HepG2 (cell line): Measurements from ENCODE around the gene TRAPPC1. TPM values are rescaled to one million over a fixed set of nuclear protein-coding genes. Genes with fewer than 3 reads are reported as not detected.

Source experiments
- ATAC-seq: fragments of 200-7000 bp; cut with Tn5 transposase; 3 replicates; pipeline ENCODE4 v1.9.1; 2020; ENCODE audit warnings: mild to moderate bottlenecking, moderate library complexity
- BruUV-seq: library from RNA; stranded (reverse); fragments of 400-500 nt; replicated peaks from 2 replicates; lab custom pipeline; 2021; lab: Mats Ljungman, UMichigan
- CTCF ChIA-PET: fragments of 300-600 bp; formaldehyde crosslinking; extraction: SDS; loops from one replicate; lab custom pipeline; 2021; ENCODE audit warnings: low total read pairs, inconsistent platforms, low intra/inter-chr PET ratio; lab: Yijun Ruan, JAX
- POLR2A ChIA-PET: fragments of 350-600 bp; sonication (Branson Sonifier 250); formaldehyde crosslinking; loops from one replicate; lab custom pipeline; 2020; ENCODE audit warnings: antibody characterized with exemption, inconsistent platforms; lab: Yijun Ruan, JAX
- DNase-seq: peaks from one replicate; pipeline ENCODE4 v3.0.0-alpha.2; 2015; ENCODE audit warnings: low spot score
- FAIRE-seq: peaks from 3 replicates; lab custom pipeline; 2011; peaks lifted over from hg19 to GRCh38; lab: Jason Lieb, UNC
- H2AFZ ChIP-seq: one replicate; pipeline ENCODE4 v1.6.1; 2011; ENCODE audit warnings: low read length, inconsistent platforms
- H3K27ac ChIP-seq: fragments of 300-600 bp; 3 replicates; pipeline ENCODE4 v1.8.0; 2011; ENCODE audit warnings: mixed run types, mild to moderate bottlenecking, mixed read lengths, low read length, inconsistent platforms; ENCODE audit not compliant: insufficient read depth; ENCODE audit errors: extremely low read length
- H3K27me3 ChIP-seq, 2 experiments: fragments of 200-600 bp in 1 of 2; 2 replicates in 1 of 2; 3 replicates in 1 of 2; pipeline versions ENCODE4 v1.6.0 to v1.8.0; 2011; ENCODE audit warnings: low read length in 2 of 2, mild to moderate bottlenecking in 2 of 2, moderate library complexity in 2 of 2, inconsistent platforms in 1 of 2; ENCODE audit not compliant: insufficient read depth in 2 of 2, control insufficient read depth in 1 of 2
- H3K36me3 ChIP-seq, 2 experiments: fragments of 200-600 bp in 1 of 2; replicated peaks in 1 of 2; 2 replicates in 1 of 2; 3 replicates in 1 of 2; pipeline versions ENCODE4 v1.5.1 to v1.8.0; 2011; ENCODE audit warnings: low read length in 2 of 2, inconsistent platforms in 1 of 2; ENCODE audit not compliant: insufficient read depth in 2 of 2, control insufficient read depth in 1 of 2
- H3K4me1 ChIP-seq: 2 replicates; pipeline ENCODE4 v1.5.1; 2012; ENCODE audit warnings: low read length, inconsistent platforms; ENCODE audit not compliant: insufficient read depth
- H3K4me2 ChIP-seq: 2 replicates; pipeline ENCODE4 v1.6.0; 2011; ENCODE audit warnings: low read depth, low read length, inconsistent platforms
- H3K4me3 ChIP-seq, 3 experiments: fragments of 200-600 bp in 1 of 3; sonication (generic), shearing (Covaris generic) in 1 of 3; replicated peaks in 1 of 3; 2 replicates each; pipeline ENCODE4 v1.5.1; 2011 to 2016; ENCODE audit warnings: low read length in 3 of 3, inconsistent platforms in 2 of 3, low read depth in 2 of 3, mild to moderate bottlenecking in 2 of 3, control low read depth in 1 of 3, mixed read lengths in 1 of 3; ENCODE audit not compliant: insufficient read depth in 1 of 3
- H3K79me2 ChIP-seq: one replicate; pipeline ENCODE4 v1.6.1; 2011; ENCODE audit warnings: low read length, inconsistent platforms; ENCODE audit not compliant: insufficient read depth
- H3K9ac ChIP-seq: 2 replicates; pipeline ENCODE4 v1.6.0; 2011; ENCODE audit warnings: mild to moderate bottlenecking, low read depth, low read length, inconsistent platforms; ENCODE audit not compliant: insufficient read depth
- H3K9me3 ChIP-seq: 2 replicates; pipeline ENCODE4 v1.5.1; 2012; ENCODE audit warnings: mild to moderate bottlenecking, low read length
- H4K20me1 ChIP-seq: 2 replicates; pipeline ENCODE4 v1.6.0; 2011; ENCODE audit warnings: inconsistent platforms, mild to moderate bottlenecking, low read length, moderate library complexity; ENCODE audit not compliant: insufficient read depth
- ATAD3A ChIP-seq: sonication (generic); formaldehyde crosslinking; IDR thresholded peaks from 2 replicates; pipeline ENCODE4 v1.4.0; 2020; ENCODE audit warnings: missing genetic modification reagents
- FOXM1 ChIP-seq: sonication (generic); formaldehyde crosslinking; IDR thresholded peaks from 2 replicates; pipeline ENCODE4 v1.5.0; 2020; ENCODE audit warnings: missing genetic modification reagents
- HNF1A ChIP-seq, 2 experiments: sonication (generic) in 1 of 2; formaldehyde crosslinking in 1 of 2; IDR thresholded peaks; 2 replicates each; pipeline versions ENCODE4 v1.4.0 to v1.6.1; 2016 to 2020; ENCODE audit warnings: borderline replicate concordance in 1 of 2, low read depth in 1 of 2, mild to moderate bottlenecking in 1 of 2, missing genetic modification reagents in 1 of 2
- MAFF ChIP-seq: IDR thresholded peaks from 2 replicates; pipeline ENCODE4 v1.6.1; 2011; ENCODE audit warnings: low read depth, low read length, improper control_type of control experiment
- MAFK ChIP-seq, 2 experiments: IDR thresholded peaks in 1 of 2; conservative IDR thresholded peaks in 1 of 2; 2 replicates each; pipeline ENCODE4 v1.6.1; 2011; ENCODE audit warnings: improper control_type of control experiment in 2 of 2, low read length in 2 of 2
- MAX ChIP-seq: IDR thresholded peaks from 2 replicates; pipeline ENCODE4 v1.6.1; 2012; ENCODE audit warnings: inconsistent platforms
- MYNN ChIP-seq: sonication (generic); formaldehyde crosslinking; IDR thresholded peaks from 2 replicates; pipeline ENCODE4 v1.4.0; 2020; ENCODE audit warnings: mild to moderate bottlenecking, low read depth, missing genetic modification reagents
- RFX3 ChIP-seq: IDR thresholded peaks from 2 replicates; pipeline ENCODE4 v1.6.1; 2016; ENCODE audit warnings: missing biosample characterization, missing genetic modification reagents
- SRSF9 ChIP-seq: fragments of 200-400 bp; formaldehyde crosslinking; IDR thresholded peaks from 2 replicates; pipeline ENCODE4 v1.6.1; 2018; ENCODE audit warnings: borderline replicate concordance, mild to moderate bottlenecking, low read depth, low read length; ENCODE audit not compliant: insufficient read depth, poor library complexity, severe bottlenecking
- ZNF660 ChIP-seq: sonication (generic); formaldehyde crosslinking; IDR thresholded peaks from 2 replicates; pipeline ENCODE4 v1.5.1; 2020; ENCODE audit warnings: mild to moderate bottlenecking, low read depth, missing genetic modification reagents, borderline replicate concordance
- ZNF747 ChIP-seq: sonication (generic); formaldehyde crosslinking; IDR thresholded peaks from 2 replicates; pipeline ENCODE4 v1.8.1; 2023; ENCODE audit warnings: missing genetic modification reagents, mild to moderate bottlenecking, borderline replicate concordance
- ZNF781 ChIP-seq: sonication (generic); formaldehyde crosslinking; IDR thresholded peaks from 2 replicates; pipeline ENCODE4 v1.5.1; 2020; ENCODE audit warnings: borderline replicate concordance, mild to moderate bottlenecking, missing genetic modification reagents; ENCODE audit errors: not compliant biosample characterization
- WGBS: methylation state at CpG from one replicate; pipeline ENCODE4 v1.1.6; 2017; ENCODE audit warnings: low lambda C conversion rate; 5-methylcytosine and 5-hydroxymethylcytosine counted together
- in situ Hi-C: cut with HindIII; loops from 2 replicates; pipeline ENCODE4 v1.10.0; 2017; ENCODE audit warnings: low pct_unique_long_range_greater_than_20kb; ENCODE audit not compliant: extremely low pct_ligation_motif_present
- intact Hi-C: fragments of 100-400 bp; cut with micrococcal nuclease; formaldehyde crosslinking; loops from one replicate; pipeline ENCODE4 v1.10.0; 2022; ENCODE audit not compliant: unreplicated experiment
- polyA plus RNA-seq, 8 experiments: library from polyadenylated mRNA; depleted of rRNA in 3 of 8; stranded (reverse) in 7 of 8; unstranded in 1 of 8; fragments of >200 nt; fragmentation: Illumina TruSeq in 4 of 8; extraction: Trizol in 4 of 8; gene quantifications; 2 replicates each; pipeline versions ENCODE4 v1.2.1 to v1.2.3, GENCODE V29; 2011 to 2016; ENCODE audit warnings: low read depth in 4 of 8, missing spikeins in 1 of 8, mixed read lengths in 1 of 8; ENCODE audit not compliant: insufficient read depth in 1 of 8
- total RNA-seq, 5 experiments: library from RNA; depleted of rRNA; stranded (reverse); fragments of >200 nt; fragmentation: Illumina TruSeq; extraction: Trizol; gene quantifications; 2 replicates each; pipeline ENCODE4 v1.2.3, GENCODE V29; 2016; ENCODE audit warnings: low read depth in 1 of 5
- TF ChIP-seq, protein P1 (sequence below): sonication (generic); formaldehyde crosslinking; IDR thresholded peaks from 2 replicates; pipeline ENCODE4 v1.5.1; 2020; ENCODE audit warnings: missing genetic modification reagents, mild to moderate bottlenecking, borderline replicate concordance
- TF ChIP-seq, protein P2 (sequence below): sonication (generic); formaldehyde crosslinking; IDR thresholded peaks from 2 replicates; pipeline ENCODE4 v1.9.0; 2021; ENCODE audit warnings: missing genetic modification reagents, mild to moderate bottlenecking, borderline replicate concordance

TRAPPC1 gene
- total and polyA plus RNA-seq, 2 of the 13 experiments (the other 11 are each of a cell fraction or from before 2014, with no cell fraction given): 28.1 to 44.9 TPM

DNA sequence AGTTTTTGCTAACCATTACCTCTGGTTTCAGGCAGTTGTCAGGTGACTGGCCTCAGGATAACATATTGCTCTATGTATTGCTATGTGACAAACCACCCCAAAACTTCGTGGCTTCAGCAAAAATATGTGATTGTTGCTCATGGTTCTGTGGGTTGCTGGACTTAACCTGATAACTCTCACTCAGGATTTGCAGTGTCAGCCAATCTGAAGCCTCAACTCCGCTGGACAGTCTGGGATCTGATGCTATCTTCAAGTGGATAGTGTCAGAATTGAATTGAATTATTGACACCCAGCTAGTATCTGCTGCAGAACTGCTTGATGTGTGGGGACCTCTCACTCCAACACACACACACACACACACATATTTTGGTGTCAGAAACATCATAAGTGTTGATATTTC, 36.0 kb upstream of the TRAPPC1 start:
- intact Hi-C loops: no loop called here
- Histone ChIP-seq H2AFZ (no peak overlapping the region), H3K4me1 (no peaks in the 10 kb centered on the region), H3K9me3 (no peaks in the 10 kb centered on the region), H3K79me2 (no peaks in the 10 kb centered on the region), H3K27ac (no peak overlapping the region), H3K4me2 (no peak overlapping the region), H3K36me3 (no peaks in the 10 kb centered on the region), H4K20me1 (no peaks in the 10 kb centered on the region), H3K27me3 (peaks cover 0 to 10% of the 10 kb centered on the region in 2 experiments; a peak in 2 of 5 replicates), H3K9ac (no peak overlapping the region), H3K4me3 (no peak overlapping the region)
- CTCF ChIA-PET: no interaction called here
- no TSS peak for BruUV-seq
- in situ Hi-C loops: no loop called here
- ATAC-seq: no peak
- 0% methylated on average over 1 of the region's 2 CpGs for WGBS
- no peak for FAIRE-seq
- POLR2A ChIA-PET: no interaction called here
- DNase-seq: no peak
- no peak for TF ChIP-seq FOXM1 (CRISPR knock-in tag)
- no peak for TF ChIP-seq SRSF9
- TF ChIP-seq ZNF660 (CRISPR knock-in tag): no peak
- no peak for TF ChIP-seq ZNF781 (CRISPR knock-in tag)
- no peak for TF ChIP-seq MAX
- TF ChIP-seq, protein P1, sequence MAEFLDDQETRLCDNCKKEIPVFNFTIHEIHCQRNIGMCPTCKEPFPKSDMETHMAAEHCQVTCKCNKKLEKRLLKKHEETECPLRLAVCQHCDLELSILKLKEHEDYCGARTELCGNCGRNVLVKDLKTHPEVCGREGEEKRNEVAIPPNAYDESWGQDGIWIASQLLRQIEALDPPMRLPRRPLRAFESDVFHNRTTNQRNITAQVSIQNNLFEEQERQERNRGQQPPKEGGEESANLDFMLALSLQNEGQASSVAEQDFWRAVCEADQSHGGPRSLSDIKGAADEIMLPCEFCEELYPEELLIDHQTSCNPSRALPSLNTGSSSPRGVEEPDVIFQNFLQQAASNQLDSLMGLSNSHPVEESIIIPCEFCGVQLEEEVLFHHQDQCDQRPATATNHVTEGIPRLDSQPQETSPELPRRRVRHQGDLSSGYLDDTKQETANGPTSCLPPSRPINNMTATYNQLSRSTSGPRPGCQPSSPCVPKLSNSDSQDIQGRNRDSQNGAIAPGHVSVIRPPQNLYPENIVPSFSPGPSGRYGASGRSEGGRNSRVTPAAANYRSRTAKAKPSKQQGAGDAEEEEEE (CRISPR knock-in tag): no peak
- TF ChIP-seq ATAD3A: no peak
- no peak for TF ChIP-seq HNF1A (IDR thresholded peaks at IDR 0.05; ENCODE audit: low read depth)
- TF ChIP-seq HNF1A (CRISPR knock-in tag; IDR thresholded peaks at IDR 0.05; ENCODE audit: borderline replicate concordance): no peak
- no peak for TF ChIP-seq ZNF747 (CRISPR knock-in tag)
- TF ChIP-seq MYNN (CRISPR knock-in tag): no peak
- peak; percentile 80 for TF ChIP-seq MAFF
- TF ChIP-seq, protein P2, sequence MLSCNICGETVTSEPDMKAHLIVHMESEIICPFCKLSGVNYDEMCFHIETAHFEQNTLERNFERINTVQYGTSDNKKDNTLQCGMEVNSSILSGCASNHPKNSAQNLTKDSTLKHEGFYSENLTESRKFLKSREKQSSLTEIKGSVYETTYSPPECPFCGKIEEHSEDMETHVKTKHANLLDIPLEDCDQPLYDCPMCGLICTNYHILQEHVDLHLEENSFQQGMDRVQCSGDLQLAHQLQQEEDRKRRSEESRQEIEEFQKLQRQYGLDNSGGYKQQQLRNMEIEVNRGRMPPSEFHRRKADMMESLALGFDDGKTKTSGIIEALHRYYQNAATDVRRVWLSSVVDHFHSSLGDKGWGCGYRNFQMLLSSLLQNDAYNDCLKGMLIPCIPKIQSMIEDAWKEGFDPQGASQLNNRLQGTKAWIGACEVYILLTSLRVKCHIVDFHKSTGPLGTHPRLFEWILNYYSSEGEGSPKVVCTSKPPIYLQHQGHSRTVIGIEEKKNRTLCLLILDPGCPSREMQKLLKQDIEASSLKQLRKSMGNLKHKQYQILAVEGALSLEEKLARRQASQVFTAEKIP (CRISPR knock-in tag): no peak
- no peak for TF ChIP-seq RFX3 (CRISPR knock-in tag)
- TF ChIP-seq MAFK (conservative IDR thresholded peaks at IDR 0.05 in 1 of 2, IDR thresholded peaks at IDR 0.05 in 1 of 2; ENCODE audit: low read length in 2 of 2): peak; percentile 73 to 85
